Glomerular visceral epithelial cell (primary cell): ENCODE data around the gene GPSM1.

Experiments
- DNase-seq: peaks from one replicate; pipeline ENCODE4 v3.0.0-alpha.2; 2016; ENCODE audit errors: extremely low spot score

GPSM1 gene

GRCh38 chr9:136373300-136374182, 46.2 kb downstream of the GPSM1 start, which contains the start of gene CARD9:
Gene CARD9, minus strand, starts transcription at chr9:136373669. Its CDS starts 1,591 bp downstream, at chr9:136372078.
- DNase-seq, result no peak

- no peak for DNase-seq
These were observed 46.8 kb downstream of the GPSM1 start for GRCh38 chr9:136374183-136374575.

- no peak for DNase-seq
These were observed 47.8 kb downstream of the GPSM1 start for GRCh38 chr9:136375096-136375495.

GRCh38 chr9:136376457-136376856, 49.1 kb downstream of the GPSM1 start:
- DNase-seq, result no peak

DNA sequence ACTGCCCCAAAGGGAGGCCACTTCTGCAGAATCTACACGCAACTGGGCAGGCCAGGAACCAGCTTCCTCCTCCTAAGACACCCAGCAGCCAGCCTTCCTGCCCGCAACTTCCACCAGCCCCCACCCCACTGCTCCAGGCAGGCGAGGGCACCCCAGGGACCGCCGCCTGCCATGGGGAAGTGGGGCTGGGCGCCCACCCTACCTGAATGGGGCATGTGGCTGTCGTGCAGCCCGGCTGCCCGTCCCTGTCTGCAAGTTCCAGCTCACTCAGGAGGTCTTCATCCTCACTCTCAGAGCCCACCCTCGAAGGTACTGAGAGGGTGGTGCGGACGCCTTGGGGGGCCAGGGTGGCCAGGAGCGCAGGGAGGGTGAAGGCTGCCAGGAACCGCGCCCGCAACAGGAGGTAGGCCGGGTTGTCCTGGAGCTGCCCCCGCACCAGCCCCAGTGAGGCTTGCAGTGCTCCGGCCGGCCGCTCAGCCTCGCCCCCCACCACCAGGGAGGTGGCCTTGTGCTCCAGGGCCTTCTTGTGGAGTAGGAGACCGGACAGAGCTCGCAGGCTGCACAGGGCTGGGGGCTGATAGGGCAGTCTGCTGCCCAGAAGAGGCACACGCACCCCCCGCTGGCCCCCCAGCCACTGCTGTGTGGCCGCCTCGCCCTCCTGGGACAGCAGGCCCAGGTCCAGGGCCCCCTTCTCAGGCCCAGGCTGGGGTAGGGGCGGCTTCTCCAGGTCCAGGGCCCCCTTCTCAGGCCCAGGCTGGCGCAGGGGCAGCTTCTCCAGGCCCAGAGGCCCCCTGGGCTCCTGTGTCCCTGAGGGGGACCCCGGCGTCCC, 50.2 kb downstream of the GPSM1 start:
- no peak for DNase-seq

GRCh38 chr9:136378170-136379002, 51.0 kb downstream of the GPSM1 start:
- no peak for DNase-seq

GRCh38 chr9:136379003-136379287, 51.6 kb downstream of the GPSM1 start:
- no peak for DNase-seq

DNA sequence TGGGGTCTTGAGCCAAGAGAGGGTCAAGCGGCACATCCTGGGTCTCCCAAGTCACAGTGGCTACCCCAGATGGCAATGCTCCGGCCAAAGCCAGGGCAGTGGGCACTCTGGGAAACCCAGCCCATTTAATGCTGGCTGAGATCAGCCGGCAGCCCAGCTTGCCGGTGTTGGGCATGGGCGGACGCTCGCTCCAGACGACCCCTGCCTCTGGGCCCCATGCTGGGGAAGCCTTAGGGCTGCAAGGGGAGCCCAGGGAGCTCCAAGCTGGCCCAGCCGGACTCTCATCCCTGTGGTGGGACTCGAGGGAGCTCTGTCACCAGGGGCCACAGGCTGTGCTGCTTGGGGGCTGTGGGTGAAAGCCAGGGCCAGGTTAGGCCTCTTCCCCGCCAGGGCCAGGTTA, 52.1 kb downstream of the GPSM1 start:
- no peak for DNase-seq

DNA sequence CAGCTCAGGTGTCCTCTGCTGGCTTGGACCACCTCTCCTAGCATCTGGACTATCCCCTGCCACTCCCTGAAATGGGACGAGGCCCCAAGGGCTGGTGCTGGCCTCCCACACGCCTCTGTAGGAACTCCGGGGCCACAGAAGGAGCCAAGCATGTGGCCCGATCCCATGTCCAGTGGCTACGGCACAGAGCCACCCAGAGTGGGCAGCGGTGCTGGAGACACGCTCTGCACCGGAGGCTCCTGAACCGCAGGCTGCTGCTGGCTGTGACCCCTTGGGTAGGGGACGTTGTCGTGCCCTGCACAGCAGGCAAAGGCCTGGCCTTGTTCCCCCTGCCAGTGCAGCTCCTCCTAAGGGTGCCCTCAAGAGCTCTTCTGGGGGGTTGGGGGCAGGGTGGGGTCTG, 52.6 kb downstream of the GPSM1 start:
- no peak for DNase-seq

DNA sequence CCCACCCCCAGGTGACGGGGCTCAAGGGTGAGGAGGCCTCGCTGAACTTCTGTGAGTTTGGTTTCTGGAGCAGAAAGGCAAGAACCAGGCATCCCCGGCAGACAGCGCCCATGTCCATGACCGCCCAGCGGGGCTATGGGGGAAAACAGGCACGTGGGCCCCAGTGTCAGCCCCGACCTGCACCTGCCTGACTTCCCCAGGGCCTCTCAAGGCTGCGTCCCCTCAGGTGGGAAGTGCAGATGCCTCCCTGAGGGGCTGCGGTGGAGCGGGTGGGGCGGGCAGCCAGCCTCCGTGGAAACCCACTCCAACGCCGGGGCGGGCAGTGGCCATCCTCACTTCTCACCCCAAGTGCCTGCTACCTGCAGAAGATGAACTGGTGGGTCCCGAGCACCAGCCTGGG, 53.0 kb downstream of the GPSM1 start:
- no peak for DNase-seq

GRCh38 chr9:136381311-136381710, 54.0 kb downstream of the GPSM1 start:
- DNase-seq, result no peak

DNA sequence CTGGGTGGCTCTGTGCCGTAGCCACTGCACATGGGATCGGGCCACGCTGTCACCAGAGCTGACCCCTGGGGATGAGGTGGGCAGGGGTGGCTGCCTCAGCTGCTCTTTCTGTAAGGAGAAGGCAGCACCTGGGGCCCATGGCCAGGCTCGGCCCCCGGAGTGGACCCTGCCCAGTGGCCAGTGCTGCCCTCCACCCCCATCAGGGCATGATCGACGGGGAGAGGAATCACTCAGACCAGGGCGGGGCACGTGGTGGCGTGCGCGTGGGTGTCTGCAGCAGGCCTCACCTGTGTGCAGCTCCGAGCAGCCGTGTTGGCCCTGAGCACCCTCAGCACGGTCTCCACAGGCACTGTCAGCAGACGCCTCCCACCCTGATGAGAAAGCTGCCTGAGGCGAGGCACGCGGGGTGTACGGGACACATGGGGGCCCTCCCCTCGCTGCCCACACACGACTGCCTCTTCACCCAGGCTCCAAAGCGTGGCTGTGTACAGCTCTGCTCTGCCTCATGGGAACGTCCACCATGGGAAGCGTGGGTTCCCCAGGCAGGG, 54.7 kb downstream of the GPSM1 start:
- no peak for DNase-seq

DNA sequence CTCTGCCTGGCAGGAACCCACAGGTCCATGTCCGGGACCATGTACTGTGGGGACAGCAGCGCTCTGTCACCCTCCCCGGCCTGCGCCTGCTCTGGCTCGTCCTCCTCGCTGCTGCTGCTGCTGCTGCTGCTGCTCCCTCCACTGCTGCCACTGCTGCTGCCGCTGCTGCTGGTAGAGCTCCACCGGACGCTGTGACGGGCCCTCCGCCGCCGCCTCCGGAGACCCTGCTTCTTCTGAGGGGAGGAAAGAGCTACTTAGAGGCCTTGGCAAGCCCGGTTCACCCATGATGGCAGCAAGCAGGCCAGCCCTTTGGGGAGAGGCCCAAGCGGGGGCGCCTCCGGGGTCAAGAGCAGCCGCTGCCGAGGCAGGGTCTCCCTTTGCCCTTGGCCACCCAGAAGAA, 56.1 kb downstream of the GPSM1 start:
- no peak for DNase-seq

DNA sequence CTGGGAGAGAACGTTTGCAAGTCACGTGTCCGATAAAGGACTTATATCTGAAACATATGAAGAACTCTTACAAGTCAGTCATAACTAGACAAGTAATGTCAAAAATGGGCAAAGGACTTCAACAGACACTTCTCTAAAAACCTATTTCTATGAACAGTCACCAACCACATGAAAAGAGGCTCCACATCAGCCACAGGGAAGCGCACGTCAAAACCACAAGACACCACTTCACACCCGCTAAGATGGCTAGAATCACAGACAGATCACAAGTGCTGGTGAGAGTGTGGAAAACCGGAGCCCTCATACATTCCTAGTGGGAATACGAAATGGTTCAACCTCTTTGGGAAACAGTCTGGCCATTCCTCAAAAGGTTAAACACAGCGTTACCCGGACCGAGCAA, 57.7 kb downstream of the GPSM1 start:
- no peak for DNase-seq

DNA sequence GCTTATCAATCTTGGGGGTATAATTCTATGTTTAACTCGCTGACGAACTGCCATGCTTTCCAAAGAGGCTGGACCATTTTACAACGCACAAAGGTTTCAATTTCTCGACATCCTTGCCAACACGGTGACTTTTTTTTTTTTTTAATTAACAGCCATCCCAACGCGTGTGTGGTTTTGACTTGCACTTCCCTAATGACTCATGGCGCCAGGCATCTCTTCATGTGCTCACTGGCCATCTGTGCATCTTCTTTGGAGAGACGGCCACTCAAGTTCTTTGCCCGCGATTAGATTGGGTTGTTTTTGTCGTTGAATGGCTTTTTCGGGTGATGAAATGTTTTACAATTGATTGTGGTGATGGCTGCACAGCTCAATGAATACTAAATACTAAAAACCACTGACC, 58.7 kb downstream of the GPSM1 start:
- no peak for DNase-seq

DNA sequence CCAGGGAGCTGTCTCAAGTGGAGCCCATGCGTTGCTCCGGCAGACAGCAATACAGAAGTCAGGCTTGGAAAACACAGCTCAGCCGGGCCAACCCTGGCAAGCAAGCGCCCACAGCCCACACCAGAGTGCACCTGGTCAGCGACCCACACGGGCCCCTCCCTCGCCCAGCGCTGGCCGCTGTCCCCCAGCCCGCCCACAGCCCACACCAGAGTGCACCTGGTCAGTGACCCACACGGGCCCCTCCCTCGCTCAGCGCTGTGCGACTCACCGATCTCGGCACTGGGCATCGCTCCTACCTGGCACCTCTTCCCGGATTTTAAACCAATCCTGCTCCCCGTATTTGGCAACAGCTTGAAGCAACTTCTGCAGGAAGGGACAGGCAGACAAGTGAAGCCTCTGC, 59.9 kb downstream of the GPSM1 start:
- DNase-seq, result no peak

DNA sequence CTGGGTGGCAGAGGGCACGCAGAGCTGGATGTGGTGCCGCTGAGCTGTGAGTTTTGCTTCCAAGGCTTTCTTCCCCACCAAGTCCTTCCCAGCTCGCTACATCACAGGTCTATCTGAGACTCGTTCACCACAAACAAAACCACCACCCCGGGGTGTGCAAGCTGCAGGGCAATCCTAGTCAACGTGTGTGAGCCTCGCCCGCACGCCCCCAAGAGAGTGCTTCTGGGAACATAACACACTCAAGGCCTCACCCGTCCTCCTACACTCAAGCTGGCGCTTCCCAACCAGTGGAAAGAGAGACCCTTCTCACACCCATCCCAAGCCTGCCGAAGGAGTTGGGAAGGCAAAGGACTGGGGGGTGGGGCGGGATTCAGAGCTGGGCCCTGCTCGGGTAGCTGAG, 62.1 kb downstream of the GPSM1 start:
- DNase-seq, result no peak

- DNase-seq, result no peak
These were observed 64.6 kb downstream of the GPSM1 start for GRCh38 chr9:136391737-136392537.

- DNase-seq, result no peak
These were observed 65.5 kb downstream of the GPSM1 start for GRCh38 chr9:136392538-136393449.

DNA sequence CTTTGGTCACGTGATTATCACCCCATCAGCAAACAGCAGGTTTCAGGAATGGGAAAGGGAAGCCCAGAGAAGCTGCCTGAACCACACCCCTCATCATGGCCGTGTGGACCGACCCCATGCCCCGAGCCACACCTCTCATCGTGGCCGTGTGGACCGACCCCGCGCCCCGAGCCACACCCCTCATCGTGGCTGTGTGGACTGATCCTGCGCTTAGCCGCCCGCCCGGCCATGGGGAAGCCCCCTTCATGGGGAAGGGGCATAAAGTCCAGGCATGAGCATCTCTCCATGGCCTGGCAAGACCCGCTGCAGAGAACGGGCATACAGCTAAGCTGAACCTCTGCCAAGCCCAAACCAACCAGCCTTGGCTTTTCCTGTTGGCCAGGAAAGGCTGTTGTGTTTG, 66.2 kb downstream of the GPSM1 start:
- no peak for DNase-seq
